OCI-LY3 (cell line): ENCODE data around the gene TFR2.

Experiments
- H2AFZ ChIP-seq: fragments of 200-600, 300-600 bp; shearing (Covaris generic); 2 replicates; pipeline ENCODE4 v1.6.0; 2014; ENCODE audit warnings: antibody characterized with exemption, low read depth, low read length
- H3K27ac ChIP-seq: fragments of 200-600, 300-600 bp; sonication (generic); 2 replicates; pipeline ENCODE4 v1.5.1; 2014; ENCODE audit warnings: mild to moderate bottlenecking, low read length, moderate library complexity, mixed read lengths
- H3K27me3 ChIP-seq: fragments of 200-600, 300-600 bp; sonication (generic); 2 replicates; pipeline ENCODE4 v1.6.1; 2014; ENCODE audit warnings: low read depth, low read length, mixed read lengths
- H3K36me3 ChIP-seq: fragments of 200-600, 300-600 bp; sonication (generic); replicated peaks from 2 replicates; pipeline ENCODE3; 2014; ENCODE audit warnings: low read depth, low read length, mixed read lengths
- H3K4me1 ChIP-seq: fragments of 300-600, 200-600 bp; sonication (generic); 2 replicates; pipeline ENCODE4 v1.6.1; 2014; ENCODE audit warnings: low read length, mixed read lengths
- H3K4me2 ChIP-seq: fragments of 200-600, 300-600 bp; sonication (generic); 2 replicates; pipeline ENCODE4 v1.6.1; 2014; ENCODE audit warnings: low read length, mixed read lengths
- H3K4me3 ChIP-seq: fragments of 300-600, 200-600 bp; sonication (generic); 2 replicates; pipeline ENCODE4 v1.5.1; 2014; ENCODE audit warnings: antibody characterized with exemption, mild to moderate bottlenecking, low read length, moderate library complexity
- H3K79me2 ChIP-seq: fragments of 300-600, 200-600 bp; shearing (Covaris generic); 2 replicates; pipeline ENCODE4 v1.6.1; 2014; ENCODE audit warnings: mild to moderate bottlenecking, low read length, mixed read lengths
- H3K9ac ChIP-seq: fragments of 300-600, 200-600 bp; shearing (Covaris generic); 2 replicates; pipeline ENCODE4 v1.6.0; 2014; ENCODE audit warnings: mild to moderate bottlenecking, low read length, moderate library complexity
- H3K9me3 ChIP-seq: fragments of 200-600, 300-600 bp; shearing (Covaris generic); 2 replicates; pipeline ENCODE4 v1.6.1; 2014; ENCODE audit warnings: low read length, mixed read lengths; ENCODE audit not compliant: insufficient read depth
- H4K20me1 ChIP-seq: fragments of 200-600, 300-600 bp; sonication (generic); 2 replicates; pipeline ENCODE4 v1.6.1; 2016; ENCODE audit warnings: low read length, mixed read lengths; ENCODE audit not compliant: insufficient read depth
- CTCF ChIP-seq: fragments of 200-600, 300-600 bp; sonication (generic); IDR thresholded peaks from 2 replicates; pipeline ENCODE4 v1.5.1; 2014; ENCODE audit warnings: antibody characterized with exemption, low read length, low read depth
- EZH2phosphoT487 ChIP-seq: fragments of 200-600 bp; shearing (Covaris generic); IDR thresholded peaks from 2 replicates; pipeline ENCODE4 v1.6.1; 2018; ENCODE audit warnings: antibody characterized with exemption, mixed run types, low read depth

Gene TFR2

DNA sequence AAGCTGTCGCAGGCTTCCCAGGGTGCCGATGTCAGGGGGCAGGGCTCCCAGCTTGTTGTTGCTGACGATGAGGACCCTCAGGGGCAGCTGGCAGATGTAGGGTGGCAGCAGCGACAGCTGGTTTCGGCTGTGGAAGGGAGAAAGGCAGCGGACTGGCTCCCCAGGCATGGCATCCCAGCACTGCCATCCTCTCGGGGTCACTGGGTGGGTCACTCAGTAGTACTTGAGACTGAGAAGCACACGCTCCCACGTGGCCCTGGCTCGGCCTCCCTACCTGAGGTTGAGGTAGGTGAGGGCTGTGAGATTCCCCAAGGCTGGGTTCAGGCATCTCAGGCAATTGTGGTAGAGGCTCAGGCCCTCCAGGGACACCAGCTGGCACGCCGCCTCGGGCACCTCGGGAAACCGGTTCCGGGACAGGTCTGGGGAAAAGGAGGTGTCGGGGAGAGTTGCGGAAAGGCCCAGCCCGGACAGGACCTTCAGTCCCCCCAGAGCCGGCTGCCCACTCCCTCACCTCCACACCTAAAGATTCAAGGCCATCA is 59.2 kb downstream of the TFR2 start:
- Histone ChIP-seq H3K79me2 (peaks cover 8% of the 10 kb centered on the region), H3K4me2 (no peak overlapping the region), H3K9ac (no peak overlapping the region), H3K4me3 (no peak overlapping the region), H3K27ac (no peak overlapping the region), H3K9me3 (no peaks in the 10 kb centered on the region), H3K36me3 (peaks cover 18% of the 10 kb centered on the region), H3K4me1 (peaks cover 23% of the 10 kb centered on the region), H3K27me3 (no peaks in the 10 kb centered on the region), H4K20me1 (0 out of 2 replicates have a peak, but pooled peaks cover 2% of the 10 kb centered on the region), H2AFZ (no peak overlapping the region)
- no peak for TF ChIP-seq EZH2phosphoT487
- no peak for TF ChIP-seq CTCF

- TF ChIP-seq EZH2phosphoT487 (no peak), CTCF (no peak)
- peaks cover 8% of the 10 kb centered on the region for H3K79me2 ChIP-seq
- H2AFZ ChIP-seq = no peak overlapping the region
- peaks cover 18% of the 10 kb centered on the region for H3K36me3 ChIP-seq
- no peak overlapping the region for H3K4me3 ChIP-seq
- H3K27ac ChIP-seq = no peak overlapping the region
- no peak overlapping the region for H3K4me2 ChIP-seq
- peaks cover 21% of the 10 kb centered on the region for H3K4me1 ChIP-seq
- 0 out of 2 replicates have a peak, but pooled peaks cover 2% of the 10 kb centered on the region for H4K20me1 ChIP-seq
- no peaks in the 10 kb centered on the region for H3K9me3 ChIP-seq
- no peak overlapping the region for H3K9ac ChIP-seq
- H3K27me3 ChIP-seq = no peaks in the 10 kb centered on the region
Observed at GRCh38 chr7:100580466-100581283, 60.7 kb downstream of the TFR2 start.

DNA sequence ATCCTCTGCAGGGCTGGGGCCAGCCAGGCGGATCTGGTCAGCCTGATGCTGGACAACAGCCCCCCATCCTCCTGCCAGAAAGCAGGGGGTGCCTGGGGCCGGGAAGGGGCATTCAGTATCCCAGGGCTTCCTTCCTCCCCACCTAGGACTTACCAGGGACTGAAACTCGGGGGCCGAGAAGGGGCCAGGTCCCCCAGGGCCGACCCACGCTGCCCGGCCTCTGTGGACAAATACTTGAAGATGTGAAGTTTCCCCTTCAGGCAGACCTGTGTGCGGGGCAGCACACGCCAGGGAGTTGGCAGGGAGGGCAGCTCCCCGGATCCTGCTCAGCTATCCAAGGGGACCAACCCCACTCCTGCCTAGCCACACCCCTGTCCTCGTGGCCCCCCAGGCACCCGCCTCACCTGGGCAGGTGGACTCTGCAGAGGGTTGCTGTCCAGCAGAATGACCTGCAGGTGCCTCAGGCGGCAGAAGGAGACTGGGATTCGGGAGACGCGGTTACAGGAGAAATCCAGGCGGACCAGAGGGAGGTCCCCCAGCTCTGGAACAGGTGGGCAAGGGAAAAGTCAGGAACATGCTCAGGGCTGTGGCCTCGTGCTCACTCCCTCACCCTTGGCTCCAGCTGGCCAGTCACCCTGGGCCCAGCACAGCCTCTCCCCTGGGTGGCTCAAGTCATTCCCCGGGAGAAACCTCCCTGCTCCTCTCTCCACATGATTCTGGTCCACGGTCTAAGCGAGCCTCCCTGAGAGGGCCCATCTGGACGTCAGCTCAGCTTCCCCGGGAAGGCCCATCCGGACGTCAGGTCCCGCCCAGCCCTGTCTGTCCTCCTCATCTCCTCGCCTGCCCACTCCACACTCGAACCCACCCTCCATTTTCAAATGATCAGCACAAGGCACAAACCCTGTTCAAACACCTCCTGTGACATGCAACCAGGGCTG is 62.8 kb downstream of the TFR2 start:
- H3K4me1 ChIP-seq = peaks cover 6% of the 10 kb centered on the region
- H3K9me3 ChIP-seq = no peaks in the 10 kb centered on the region
- TF ChIP-seq EZH2phosphoT487 (no peak), CTCF (no peak)
- H3K4me2 ChIP-seq = no peak overlapping the region
- H3K4me3 ChIP-seq = no peak overlapping the region
- peaks cover 18% of the 10 kb centered on the region for H3K36me3 ChIP-seq
- H3K27me3 ChIP-seq = no peaks in the 10 kb centered on the region
- H3K9ac ChIP-seq = no peak overlapping the region
- no peak overlapping the region for H2AFZ ChIP-seq
- H4K20me1 ChIP-seq = 0 out of 2 replicates have a peak, but pooled peaks cover 2% of the 10 kb centered on the region
- no peaks in the 10 kb centered on the region for H3K79me2 ChIP-seq
- H3K27ac ChIP-seq = no peak overlapping the region

DNA sequence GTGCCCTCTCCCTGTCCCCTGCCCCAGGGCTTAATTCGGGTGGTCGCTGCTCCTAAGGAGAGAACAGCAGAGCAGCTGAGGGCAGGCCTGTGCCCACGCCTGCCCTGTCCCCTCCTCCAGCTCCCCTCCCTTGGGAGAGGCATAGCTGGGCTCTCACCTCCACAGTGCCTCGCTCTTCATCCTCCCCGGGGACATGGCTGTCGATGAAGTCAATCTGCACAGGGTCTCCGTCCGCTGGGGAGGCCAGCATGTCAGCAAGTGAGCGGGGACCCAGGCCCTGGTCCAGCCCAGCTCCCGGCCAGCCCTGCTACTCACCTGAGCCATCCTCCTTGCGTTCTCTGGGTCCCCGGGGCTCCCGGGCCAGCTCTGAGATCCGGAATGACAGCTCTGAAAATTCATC is 63.8 kb downstream of the TFR2 start:
- TF ChIP-seq EZH2phosphoT487 = no peak
- no peak for TF ChIP-seq CTCF
- Histone ChIP-seq H3K79me2 (no peaks in the 10 kb centered on the region), H3K36me3 (peaks cover 17% of the 10 kb centered on the region), H3K27ac (no peak overlapping the region), H3K4me2 (no peak overlapping the region), H3K9me3 (no peaks in the 10 kb centered on the region), H3K4me1 (no peaks in the 10 kb centered on the region), H4K20me1 (no peaks in the 10 kb centered on the region), H2AFZ (no peak overlapping the region), H3K4me3 (no peak overlapping the region), H3K9ac (no peak overlapping the region), H3K27me3 (no peaks in the 10 kb centered on the region)
